H1 (cell line): ENCODE measurements around the gene SMIM23. TPM values are rescaled to one million over a fixed set of nuclear protein-coding genes. Genes with fewer than 3 reads are reported as not detected.

Experiments used
- CTCF ChIA-PET: fragments of 300-600 bp; sonication (Branson Sonifier 250); formaldehyde crosslinking; loops from one replicate; lab custom pipeline; 2021; ENCODE audit not compliant: partially characterized antibody; lab: Charles Lee
- POLR2A ChIA-PET: fragments of 300-600 bp; sonication (Branson Sonifier 250); formaldehyde crosslinking; loops from one replicate; lab custom pipeline; 2021; ENCODE audit warnings: inconsistent platforms; ENCODE audit not compliant: partially characterized antibody; lab: Charles Lee
- DNase-seq, 2 experiments: peaks; one replicate each; pipeline versions ENCODE4 v3.0.0 to v3.0.0-alpha.2; 2010 to 2022; ENCODE audit warnings: low spot score in 2 of 2, low read depth in 1 of 2, mixed read lengths in 1 of 2
- FAIRE-seq: peaks from 2 replicates; lab custom pipeline; 2011; peaks lifted over from hg19 to GRCh38; lab: Jason Lieb, UNC
- H2AFZ ChIP-seq: 2 replicates; pipeline ENCODE4 v1.8.1; 2012; ENCODE audit warnings: low read length, inconsistent platforms
- H2AK5ac ChIP-seq: 2 replicates; pipeline ENCODE4 v1.6.1; 2013; ENCODE audit warnings: low read depth, low read length
- H2BK120ac ChIP-seq: replicated peaks from 2 replicates; pipeline ENCODE3; 2013; ENCODE audit warnings: low read depth, low read length, inconsistent platforms
- H2BK12ac ChIP-seq: 2 replicates; pipeline ENCODE4 v1.6.1; 2013; ENCODE audit warnings: low read depth, low read length
- H2BK15ac ChIP-seq: 2 replicates; pipeline ENCODE4 v1.6.1; 2013; ENCODE audit warnings: low read length
- H2BK20ac ChIP-seq: 2 replicates; pipeline ENCODE4 v1.6.1; 2013; ENCODE audit warnings: low read length
- H2BK5ac ChIP-seq: 2 replicates; pipeline ENCODE4 v1.6.1; 2013; ENCODE audit warnings: low read depth, low read length
- H3K14ac ChIP-seq: 2 replicates; pipeline ENCODE4 v1.6.1; 2013; ENCODE audit warnings: inconsistent platforms; ENCODE audit not compliant: insufficient read length
- H3K18ac ChIP-seq: 2 replicates; pipeline ENCODE4 v1.6.1; 2013; ENCODE audit warnings: low read length; ENCODE audit errors: extremely low read depth
- H3K23ac ChIP-seq: 2 replicates; pipeline ENCODE4 v1.6.1; 2013; ENCODE audit warnings: inconsistent platforms; ENCODE audit not compliant: insufficient read length
- H3K23me2 ChIP-seq: 2 replicates; pipeline ENCODE4 v1.6.1; 2013; ENCODE audit warnings: low read depth, low read length
- H3K27ac ChIP-seq: 2 replicates; pipeline ENCODE4 v1.6.1; 2011; ENCODE audit warnings: low read depth, low read length, inconsistent platforms
- H3K27me3 ChIP-seq, 4 experiments: replicated peaks in 1 of 4; 1 replicate in 1 of 4; 2 replicates in 3 of 4; pipeline versions ENCODE4 v1.6.1 to v1.8.1; 2011 to 2013; ENCODE audit warnings: low read length in 3 of 4, mild to moderate bottlenecking in 3 of 4, inconsistent platforms in 2 of 4, mixed read lengths in 2 of 4, moderate library complexity in 1 of 4; ENCODE audit not compliant: control insufficient read depth in 3 of 4, insufficient read depth in 3 of 4; ENCODE audit errors: extremely low read depth in 1 of 4
- H3K36me3 ChIP-seq, 4 experiments: 2 replicates each; pipeline versions ENCODE4 v1.6.1 to v1.8.1; 2011 to 2013; ENCODE audit warnings: mild to moderate bottlenecking in 4 of 4, low read length in 3 of 4, moderate library complexity in 2 of 4, control low read depth in 1 of 4, inconsistent platforms in 1 of 4; ENCODE audit not compliant: insufficient read depth in 4 of 4, control insufficient read depth in 2 of 4
- H3K4ac ChIP-seq: replicated peaks from 2 replicates; pipeline ENCODE3; 2013; ENCODE audit warnings: low read length, low read depth, mixed read lengths, inconsistent platforms; ENCODE audit not compliant: insufficient read length
- H3K4me1 ChIP-seq, 4 experiments: replicated peaks in 1 of 4; 1 replicate in 1 of 4; 2 replicates in 3 of 4; pipeline versions ENCODE4 v1.6.1 to v1.8.1; 2011 to 2013; ENCODE audit warnings: low read length in 3 of 4, inconsistent platforms in 2 of 4, mixed read lengths in 1 of 4; ENCODE audit not compliant: insufficient read depth in 4 of 4, control insufficient read depth in 3 of 4
- H3K4me2 ChIP-seq, 2 experiments: 2 replicates each; pipeline versions ENCODE4 v1.6.1 to v1.8.1; 2011 to 2013; ENCODE audit warnings: low read depth in 2 of 2, low read length in 2 of 2, control low read depth in 1 of 2, inconsistent platforms in 1 of 2, mild to moderate bottlenecking in 1 of 2; ENCODE audit not compliant: insufficient read depth in 1 of 2
- H3K4me3 ChIP-seq, 4 experiments: fragments of 200-600, 300-600 bp in 1 of 4; sonication (generic), shearing (Covaris generic), sonication (Bioruptor Twin) in 1 of 4; 2 replicates each; pipeline versions ENCODE4 v1.5.1 to v1.8.1; 2011 to 2016; ENCODE audit warnings: low read length in 4 of 4, low read depth in 3 of 4, control low read depth in 2 of 4, inconsistent platforms in 2 of 4, mild to moderate bottlenecking in 2 of 4, mixed read lengths in 1 of 4, moderate library complexity in 1 of 4; ENCODE audit not compliant: insufficient read depth in 2 of 4; ENCODE audit errors: extremely low read depth in 1 of 4
- H3K56ac ChIP-seq: replicated peaks from 2 replicates; pipeline ENCODE3; 2013; ENCODE audit warnings: low read depth, mild to moderate bottlenecking, mixed read lengths, low read length, inconsistent platforms; ENCODE audit not compliant: insufficient read length
- H3K79me1 ChIP-seq: 2 replicates; pipeline ENCODE4 v1.6.1; 2013; ENCODE audit warnings: low read depth, low read length, control low read depth
- H3K79me2 ChIP-seq, 2 experiments: 2 replicates each; pipeline versions ENCODE4 v1.6.1 to v1.8.1; 2012 to 2013; ENCODE audit warnings: low read length in 2 of 2, mild to moderate bottlenecking in 2 of 2, inconsistent platforms in 1 of 2; ENCODE audit not compliant: insufficient read depth in 2 of 2, control insufficient read depth in 1 of 2
- H3K9ac ChIP-seq, 4 experiments: replicated peaks in 1 of 4; 1 replicate in 1 of 4; 2 replicates in 3 of 4; pipeline versions ENCODE4 v1.6.1 to v1.8.1; 2011 to 2013; ENCODE audit warnings: low read depth in 3 of 4, low read length in 3 of 4, control low read depth in 2 of 4, mild to moderate bottlenecking in 2 of 4, moderate library complexity in 2 of 4, inconsistent platforms in 1 of 4; ENCODE audit errors: extremely low read depth in 1 of 4
- H3K9me3 ChIP-seq, 2 experiments: 2 replicates each; pipeline versions ENCODE4 v1.6.1 to v1.8.1; 2012 to 2013; ENCODE audit warnings: mild to moderate bottlenecking in 2 of 2, moderate library complexity in 2 of 2, control low read depth in 1 of 2, inconsistent platforms in 1 of 2, low read depth in 1 of 2, low read length in 1 of 2, mixed read lengths in 1 of 2; ENCODE audit not compliant: insufficient read depth in 2 of 2
- H4K20me1 ChIP-seq, 2 experiments: replicated peaks in 1 of 2; 2 replicates each; pipeline versions ENCODE3 to v1.8.1; 2011 to 2013; ENCODE audit warnings: inconsistent platforms in 2 of 2, low read length in 2 of 2, mild to moderate bottlenecking in 1 of 2; ENCODE audit not compliant: insufficient read depth in 2 of 2, control insufficient read depth in 1 of 2
- H4K5ac ChIP-seq: 2 replicates; pipeline ENCODE4 v1.6.1; 2013; ENCODE audit warnings: low read length, low read depth, mixed read lengths, inconsistent platforms; ENCODE audit not compliant: insufficient read length
- H4K8ac ChIP-seq: 2 replicates; pipeline ENCODE4 v1.8.0; 2013; ENCODE audit warnings: mild to moderate bottlenecking, moderate library complexity, low read length, inconsistent platforms; ENCODE audit not compliant: insufficient read depth; ENCODE audit errors: extremely low read depth
- H4K91ac ChIP-seq: replicated peaks from 2 replicates; pipeline ENCODE3; 2013; ENCODE audit warnings: low read length, mixed read lengths, inconsistent platforms; ENCODE audit not compliant: insufficient read length
- CHD2 ChIP-seq: IDR thresholded peaks from 2 replicates; pipeline ENCODE4 v1.6.1; 2012; ENCODE audit warnings: low read length, improper control_type of control experiment
- MAFK ChIP-seq: IDR thresholded peaks from 2 replicates; pipeline ENCODE4 v1.6.1; 2012; ENCODE audit warnings: low read depth, mild to moderate bottlenecking, improper control_type of control experiment, low read length
- NANOG ChIP-seq: IDR thresholded peaks from 2 replicates; pipeline ENCODE4 v1.6.1; 2011; ENCODE audit warnings: low read length, low read depth, mild to moderate bottlenecking, inconsistent platforms; ENCODE audit not compliant: insufficient read depth, poor library complexity, severe bottlenecking
- POLR2AphosphoS5 ChIP-seq: IDR thresholded peaks from 2 replicates; pipeline ENCODE4 v1.6.1; 2011; ENCODE audit warnings: low read depth, low read length
- SP1 ChIP-seq: IDR thresholded peaks from 2 replicates; pipeline ENCODE4 v1.6.1; 2011; ENCODE audit warnings: low read depth, low read length
- SP4 ChIP-seq: IDR thresholded peaks from 2 replicates; pipeline ENCODE4 v1.6.1; 2012; ENCODE audit warnings: low read length, inconsistent platforms
- WGBS, 2 experiments: shearing (Covaris generic) in 1 of 2; methylation state at CpG; one replicate each; pipeline versions ENCODE4 v1.1.6 to v1.1.7; 2013 to 2015; ENCODE audit warnings: low lambda C conversion rate in 2 of 2, mixed read lengths in 2 of 2, inconsistent platforms in 1 of 2, low coverage in 1 of 2, missing lambda C conversion rate in 1 of 2; ENCODE audit not compliant: insufficient replicate concordance in 2 of 2, insufficient coverage in 1 of 2, insufficient read length in 1 of 2; ENCODE audit errors: extremely low coverage in 1 of 2, missing lambda C conversion rate in 1 of 2; 5-methylcytosine and 5-hydroxymethylcytosine counted together
- polyA plus RNA-seq, 7 experiments: library from polyadenylated mRNA; depleted of rRNA in 3 of 7; stranded (reverse) in 5 of 7; unstranded in 2 of 7; fragments of >200 nt in 5 of 7; fragments of 200-250 nt in 2 of 7; gene quantifications; 1 replicate in 5 of 7; 2 replicates in 1 of 7; 4 replicates in 1 of 7; pipeline versions ENCODE4 v1.2.1 to v1.2.3, GENCODE V29; 2011 to 2013; ENCODE audit warnings: missing spikeins in 2 of 7, mixed read lengths in 2 of 7
- total RNA-seq: library from RNA; stranded (reverse); fragmentation: NEBNext Ultra II Directional; extraction: Animal tissue kit (Norgen Biotek cat#: 25700); gene quantifications from 2 replicates; pipeline ENCODE4 v1.2.1, GENCODE V29; 2021

SMIM23 gene
- total and polyA plus RNA-seq, 2 of the 8 experiments (the other 6 are each of a cell fraction or from before 2014, with no cell fraction given) = not detected

DNA sequence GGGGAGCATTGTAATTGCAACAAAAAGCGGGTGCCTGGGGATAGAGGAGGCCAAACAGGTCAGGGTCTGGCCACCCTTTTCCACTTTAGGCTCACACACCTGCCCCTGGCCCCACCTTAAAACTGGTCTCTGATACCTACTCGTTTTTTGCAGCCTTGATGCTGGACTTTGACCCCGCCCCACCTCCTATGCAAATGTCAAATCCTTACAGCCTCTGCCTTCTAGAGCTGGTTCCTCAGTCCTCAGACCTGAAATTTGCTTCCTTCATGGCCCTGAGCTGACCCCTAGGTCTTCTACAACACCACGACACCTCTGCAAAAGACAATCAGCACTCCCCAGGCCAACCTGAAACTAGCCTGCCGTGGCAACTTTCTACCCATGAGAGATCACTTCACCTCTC, 37.7 kb downstream of the SMIM23 start:
- CTCF ChIA-PET = interaction anchor here (0.8 to 2.7 kb wide), 8 partner anchors 8 to 418 kb away, joined by 3 to 17 read pairs (median 3); no protein-coding TSS in a partner anchor
- POLR2A ChIA-PET = interaction anchor here (1.5 kb wide), 1 partner anchor 21 kb away, joined by 3 read pairs; no protein-coding TSS in a partner anchor

More for the DNA sequence above, 37.7 kb downstream of the SMIM23 start:
- 65% methylated on average over 5 of the region's 5 CpGs; no CpG with 5 or more reads in 1 of the 2 experiments for WGBS, 2 experiments
- Histone ChIP-seq H2BK15ac (no peak overlapping the region), H4K20me1 (no peaks in the 10 kb centered on the region), H3K27me3 (no peaks in the 10 kb centered on the region; a peak in 1 of 7 replicates), H3K79me2 (no peaks in the 10 kb centered on the region), H2BK12ac (no peak overlapping the region), H2AFZ (no peak overlapping the region), H3K4me2 (no peak overlapping the region)
- DNase-seq = no peak
- TF ChIP-seq CHD2 (no peak), NANOG (no peak), POLR2AphosphoS5 (no peak), MAFK (no peak), SP4 (no peak), SP1 (no peak)
- TF ChIP-seq, all 59 proteins: peak for 0
- H2BK20ac ChIP-seq = no peak overlapping the region
- H3K56ac ChIP-seq = no peak overlapping the region
- H3K36me3 ChIP-seq = no peaks in the 10 kb centered on the region; a peak in 1 of 8 replicates
- no peak overlapping the region for H4K8ac ChIP-seq
- H3K4ac ChIP-seq = no peak overlapping the region
- no peaks in the 10 kb centered on the region for H3K79me1 ChIP-seq
- H2BK120ac ChIP-seq = no peak overlapping the region
- no peak for FAIRE-seq
- H3K9me3 ChIP-seq = no peaks in the 10 kb centered on the region
- H3K9ac ChIP-seq = no peak overlapping the region
- no peak overlapping the region for H3K4me3 ChIP-seq
- no peak overlapping the region for H3K18ac ChIP-seq
- H2BK5ac ChIP-seq = no peak overlapping the region
- no peaks in the 10 kb centered on the region for H3K4me1 ChIP-seq
- H4K91ac ChIP-seq = no peak overlapping the region
- H3K23ac ChIP-seq = no peak overlapping the region
- H3K23me2 ChIP-seq = no peaks in the 10 kb centered on the region
- no peak overlapping the region for H2AK5ac ChIP-seq
- no peak overlapping the region for H3K27ac ChIP-seq
- no peak overlapping the region for H4K5ac ChIP-seq
- no peak overlapping the region for H3K14ac ChIP-seq
